ENCODE data around the gene SCN1B.

The SCN1B gene

GRCh38 chr19:35029737-35030256, 473 bp upstream of the SCN1B start (continued):
- TF ChIP-seq ZBTB8A (tag by site-specific recombination; IDR thresholded peaks at IDR 0.05) (peak; percentile 49; the same call in 1 of the 2 replicates), HOXC10 (CRISPR knock-in tag; IDR thresholded peaks at IDR 0.05) (no peak), PRDM6 (tag by site-specific recombination; IDR thresholded peaks at IDR 0.05) (no peak), ZNF76 (tag by site-specific recombination; IDR thresholded peaks at IDR 0.05; ENCODE audit: borderline replicate concordance, low read depth) (peak; percentile 55; the same call in 1 of the 2 replicates), ZNF501 (tag by site-specific recombination; IDR thresholded peaks at IDR 0.05) (peak; percentile 55; the same call in 1 of the 2 replicates), ZNF366 (tag by site-specific recombination; conservative IDR thresholded peaks at IDR 0.05) (peak; percentile 36; the same call in 1 of the 2 replicates), ZNF473 (tag by site-specific recombination; IDR thresholded peaks at IDR 0.05) (0 out of 2 replicates have a peak, but pooled peaks have one; percentile 52), GFI1B (tag by site-specific recombination; IDR thresholded peaks at IDR 0.05) (no peak), ZNF707 (tag by site-specific recombination; IDR thresholded peaks at IDR 0.05) (no peak), ZNF837 (tag by site-specific recombination; IDR thresholded peaks at IDR 0.05) (no peak), ZNF654 (tag by site-specific recombination; IDR thresholded peaks at IDR 0.05; ENCODE audit: low read depth) (no peak), GLI2 (tag by site-specific recombination; IDR thresholded peaks at IDR 0.05; ENCODE audit: borderline replicate concordance, low read depth) (no peak), ZNF2 (tag by site-specific recombination; IDR thresholded peaks at IDR 0.05) (0 out of 2 replicates have a peak, but pooled peaks have one; percentile 33), ZNF623 (tag by site-specific recombination; IDR thresholded peaks at IDR 0.05) (peak; percentile 95), ZNF184 (tag by site-specific recombination; IDR thresholded peaks at IDR 0.05) (no peak), ZNF266 (tag by site-specific recombination; IDR thresholded peaks at IDR 0.05; ENCODE audit: low read depth) (no peak), KLF9 (tag by site-specific recombination; IDR thresholded peaks at IDR 0.05; ENCODE audit: low read depth) (peak; percentile 61), ZNF449 (tag by site-specific recombination; IDR thresholded peaks at IDR 0.05) (peak; percentile 39; the same call in 1 of the 2 replicates), KLF1 (tag by site-specific recombination; IDR thresholded peaks at IDR 0.05) (peak; percentile 41; the same call in 1 of the 2 replicates), ZNF792 (tag by site-specific recombination; IDR thresholded peaks at IDR 0.05) (no peak), ZNF138 (tag by site-specific recombination; IDR thresholded peaks at IDR 0.05; ENCODE audit: borderline replicate concordance) (no peak), ZNF24 (tag by site-specific recombination; IDR thresholded peaks at IDR 0.05) (no peak; the same call in 1 of the 2 replicates), ZNF324 (tag by site-specific recombination; IDR thresholded peaks at IDR 0.05) (no peak), ZNF211 (tag by site-specific recombination; IDR thresholded peaks at IDR 0.05; ENCODE audit: low read depth) (no peak), ZNF558 (tag by site-specific recombination; IDR thresholded peaks at IDR 0.05) (no peak), GLI4 (tag by site-specific recombination; IDR thresholded peaks at IDR 0.05) (no peak), GLIS1 (tag by site-specific recombination; IDR thresholded peaks at IDR 0.05) (peak; percentile 95), REST (tag by site-specific recombination; IDR thresholded peaks at IDR 0.05) (0 out of 2 replicates have a peak, but pooled peaks have one; percentile 8), ZNF785 (tag by site-specific recombination; IDR thresholded peaks at IDR 0.05) (0 out of 2 replicates have a peak, but pooled peaks have one; percentile 8), ZFP69B (tag by site-specific recombination; IDR thresholded peaks at IDR 0.05) (0 out of 2 replicates have a peak, but pooled peaks have one; percentile 7), ZNF629 (tag by site-specific recombination; IDR thresholded peaks at IDR 0.05) (peak; percentile 50), ZNF510 (tag by site-specific recombination; IDR thresholded peaks at IDR 0.05; ENCODE audit: insufficient replicate concordance) (no peak), ZNF175 (tag by site-specific recombination; IDR thresholded peaks at IDR 0.05) (no peak), ZBTB7A (tag by site-specific recombination; IDR thresholded peaks at IDR 0.05; ENCODE audit: low read depth) (no peak), ZNF701 (tag by site-specific recombination; IDR thresholded peaks at IDR 0.05) (no peak)

Measured in HEK293 (cell line).